Loucy (cell line): ENCODE measurements around the gene NLRC5.

Experiments used
- H2AFZ ChIP-seq: fragments of 200-600 bp; sonication (generic); 2 replicates; pipeline ENCODE4 v1.6.0; 2016; ENCODE audit warnings: antibody characterized with exemption, mild to moderate bottlenecking, low read length, moderate library complexity
- H3F3A ChIP-seq: fragments of 200-600 bp; 2 replicates; pipeline ENCODE4 v1.6.0; 2016; ENCODE audit warnings: antibody characterized with exemption, low read depth, mild to moderate bottlenecking
- H3K27me3 ChIP-seq: fragments of 200-600 bp; sonication (generic); 2 replicates; pipeline ENCODE4 v1.6.1; 2014; ENCODE audit warnings: low read length, mild to moderate bottlenecking; ENCODE audit not compliant: insufficient read depth, poor library complexity, severe bottlenecking
- H3K36me3 ChIP-seq: fragments of 200-600 bp; sonication (generic); 2 replicates; pipeline ENCODE4 v1.6.1; 2016; ENCODE audit warnings: low read length; ENCODE audit not compliant: insufficient read depth
- H3K4me1 ChIP-seq: fragments of 200-600 bp; sonication (generic); 2 replicates; pipeline ENCODE4 v1.5.1; 2014; ENCODE audit warnings: low read length, mild to moderate bottlenecking; ENCODE audit not compliant: insufficient read depth, poor library complexity, severe bottlenecking
- H3K4me2 ChIP-seq: fragments of 200-600 bp; sonication (generic); 2 replicates; pipeline ENCODE4 v1.6.0; 2014; ENCODE audit warnings: antibody characterized with exemption, low read length, low read depth, mild to moderate bottlenecking; ENCODE audit not compliant: poor library complexity, severe bottlenecking
- H3K4me3 ChIP-seq: fragments of 200-600 bp; sonication (generic); 2 replicates; pipeline ENCODE4 v1.5.1; 2014; ENCODE audit warnings: low read length, mild to moderate bottlenecking, mixed read lengths; ENCODE audit not compliant: poor library complexity, severe bottlenecking
- H3K79me2 ChIP-seq: fragments of 200-600 bp; sonication (generic); 2 replicates; pipeline ENCODE4 v1.6.1; 2014; ENCODE audit warnings: low read length; ENCODE audit not compliant: insufficient read depth
- H3K9ac ChIP-seq: fragments of 200-600 bp; sonication (generic); 2 replicates; pipeline ENCODE4 v1.6.0; 2014; ENCODE audit warnings: mild to moderate bottlenecking, low read depth, low read length, moderate library complexity; ENCODE audit not compliant: poor library complexity, severe bottlenecking
- H3K9me2 ChIP-seq: fragments of 200-600 bp; sonication (generic); replicated peaks from 2 replicates; pipeline ENCODE4 v1.6.1; 2016; ENCODE audit warnings: low read depth, low read length, mixed read lengths
- H3K9me3 ChIP-seq: fragments of 200-600 bp; sonication (generic); 2 replicates; pipeline ENCODE4 v1.6.1; 2014; ENCODE audit warnings: mild to moderate bottlenecking, antibody characterized with exemption, low read length, low read depth; ENCODE audit not compliant: insufficient read depth
- H4K20me1 ChIP-seq: fragments of 200-600 bp; sonication (generic); 2 replicates; pipeline ENCODE4 v1.6.0; 2014; ENCODE audit warnings: antibody characterized with exemption, low read length, mild to moderate bottlenecking; ENCODE audit not compliant: insufficient read depth, poor library complexity, severe bottlenecking
- EZH2phosphoT487 ChIP-seq: fragments of 200-600 bp; IDR thresholded peaks from 2 replicates; pipeline ENCODE4 v1.6.1; 2018; ENCODE audit warnings: antibody characterized with exemption, mild to moderate bottlenecking, moderate library complexity, borderline replicate concordance
- TF ChIP-seq, protein P1 (sequence below): fragments of 200-600 bp; sonication (generic); conservative IDR thresholded peaks from 2 replicates; pipeline ENCODE4 v1.5.1; 2014; ENCODE audit warnings: mild to moderate bottlenecking, antibody characterized with exemption, low read length

Gene NLRC5

DNA sequence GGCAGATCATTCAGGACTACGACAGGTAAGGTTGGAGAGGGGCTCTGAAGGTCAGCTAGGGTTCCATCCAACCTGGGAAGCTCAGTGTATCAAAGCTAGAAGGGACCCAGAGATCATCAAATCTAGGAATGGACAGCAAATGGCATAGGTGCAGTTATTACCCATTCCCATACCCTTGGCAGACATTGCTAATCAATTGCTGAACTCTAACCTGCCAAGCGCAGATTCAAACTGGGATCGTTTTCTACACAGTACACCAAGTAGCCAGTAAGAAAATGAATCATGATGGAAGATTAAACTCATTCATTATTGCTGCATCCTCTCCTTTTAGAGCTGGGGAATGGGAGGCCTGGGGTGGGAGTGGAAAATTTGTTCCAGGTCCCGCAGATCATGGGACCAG lies 136.6 kb downstream of the NLRC5 start:
- Histone ChIP-seq H3K9me3 (no peaks in the 10 kb centered on the region), H3K9me2 (no peaks in the 10 kb centered on the region), H3K4me1 (peaks cover 16% of the 10 kb centered on the region), H3K36me3 (peaks cover 18% of the 10 kb centered on the region; the same call in 1 of the 2 replicates), H4K20me1 (no peaks in the 10 kb centered on the region), H2AFZ (no peak overlapping the region), H3K79me2 (no peaks in the 10 kb centered on the region), H3K27me3 (no peaks in the 10 kb centered on the region), H3K9ac (no peak overlapping the region), H3K4me2 (no peak overlapping the region), H3K4me3 (no peak overlapping the region), H3F3A (no peaks in the 10 kb centered on the region)
- no peak for TF ChIP-seq EZH2phosphoT487
- TF ChIP-seq, protein P1, sequence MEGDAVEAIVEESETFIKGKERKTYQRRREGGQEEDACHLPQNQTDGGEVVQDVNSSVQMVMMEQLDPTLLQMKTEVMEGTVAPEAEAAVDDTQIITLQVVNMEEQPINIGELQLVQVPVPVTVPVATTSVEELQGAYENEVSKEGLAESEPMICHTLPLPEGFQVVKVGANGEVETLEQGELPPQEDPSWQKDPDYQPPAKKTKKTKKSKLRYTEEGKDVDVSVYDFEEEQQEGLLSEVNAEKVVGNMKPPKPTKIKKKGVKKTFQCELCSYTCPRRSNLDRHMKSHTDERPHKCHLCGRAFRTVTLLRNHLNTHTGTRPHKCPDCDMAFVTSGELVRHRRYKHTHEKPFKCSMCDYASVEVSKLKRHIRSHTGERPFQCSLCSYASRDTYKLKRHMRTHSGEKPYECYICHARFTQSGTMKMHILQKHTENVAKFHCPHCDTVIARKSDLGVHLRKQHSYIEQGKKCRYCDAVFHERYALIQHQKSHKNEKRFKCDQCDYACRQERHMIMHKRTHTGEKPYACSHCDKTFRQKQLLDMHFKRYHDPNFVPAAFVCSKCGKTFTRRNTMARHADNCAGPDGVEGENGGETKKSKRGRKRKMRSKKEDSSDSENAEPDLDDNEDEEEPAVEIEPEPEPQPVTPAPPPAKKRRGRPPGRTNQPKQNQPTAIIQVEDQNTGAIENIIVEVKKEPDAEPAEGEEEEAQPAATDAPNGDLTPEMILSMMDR: no peak

DNA sequence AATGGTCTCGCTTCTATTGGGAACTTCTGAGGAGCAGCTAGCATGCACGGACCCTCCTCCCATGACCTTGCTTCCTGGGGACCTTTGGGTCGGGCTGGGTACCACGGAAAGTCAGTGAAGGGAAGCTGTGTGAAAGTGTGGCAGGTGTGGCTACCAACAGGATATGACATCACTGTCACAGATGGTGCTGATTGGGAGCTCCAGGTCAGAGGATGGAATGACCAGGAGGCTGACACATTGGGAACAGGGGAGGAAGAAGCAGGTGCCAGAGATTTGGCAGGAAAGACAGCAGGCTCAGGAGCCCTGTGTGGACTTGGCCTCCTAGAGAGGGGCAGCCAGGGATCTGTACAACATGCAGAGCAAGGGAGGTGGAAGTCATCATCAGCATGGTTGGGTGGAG lies 137.1 kb downstream of the NLRC5 start:
- H3K9ac ChIP-seq: no peak overlapping the region
- H3K36me3 ChIP-seq: peaks cover 13% of the 10 kb centered on the region; the same call in 1 of the 2 replicates
- no peaks in the 10 kb centered on the region for H3K9me3 ChIP-seq
- H3K79me2 ChIP-seq: no peaks in the 10 kb centered on the region
- H3K4me2 ChIP-seq: no peak overlapping the region
- TF ChIP-seq, protein P1: no peak
- TF ChIP-seq EZH2phosphoT487: no peak
- no peaks in the 10 kb centered on the region for H4K20me1 ChIP-seq
- H2AFZ ChIP-seq: no peak overlapping the region
- no peaks in the 10 kb centered on the region for H3F3A ChIP-seq
- H3K27me3 ChIP-seq: no peaks in the 10 kb centered on the region
- H3K4me3 ChIP-seq: no peak overlapping the region
- no peaks in the 10 kb centered on the region for H3K9me2 ChIP-seq
- peaks cover 16% of the 10 kb centered on the region for H3K4me1 ChIP-seq

DNA sequence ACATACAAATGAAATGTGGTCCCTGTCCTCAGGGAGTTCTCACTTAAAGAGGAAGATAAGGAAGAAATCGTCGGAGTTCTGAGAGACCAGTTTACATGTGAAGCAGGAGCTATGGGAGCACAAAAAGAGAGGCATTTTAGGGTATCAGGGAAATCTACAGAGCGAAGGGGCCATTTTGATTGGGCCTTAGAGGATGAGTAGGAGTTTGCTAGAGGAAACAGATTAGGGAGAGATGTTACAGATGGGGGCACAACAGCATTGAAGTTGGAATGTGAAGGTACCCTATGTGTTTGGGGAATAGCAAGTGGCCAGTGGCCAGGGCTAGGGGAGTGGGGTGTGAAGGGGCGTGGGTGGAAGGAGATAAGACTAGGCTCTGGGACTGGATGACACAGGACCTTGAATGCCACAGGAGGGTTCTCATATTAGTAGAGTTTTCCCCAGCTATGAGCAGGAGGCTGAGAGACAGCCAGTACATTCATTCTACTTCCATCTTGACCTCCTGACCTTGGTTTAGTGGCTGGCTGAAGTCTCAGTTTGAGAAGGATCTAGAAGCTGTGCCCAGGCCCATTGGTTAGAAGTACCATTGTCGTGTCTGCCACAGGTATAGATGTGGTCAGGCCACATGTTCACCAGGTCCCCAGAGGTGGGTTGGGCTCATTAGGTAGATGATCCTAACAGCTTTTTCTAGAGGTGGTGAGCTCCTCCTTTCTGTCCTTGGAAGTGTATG lies 137.8 kb downstream of the NLRC5 start:
- no peaks in the 10 kb centered on the region for H3F3A ChIP-seq
- H3K9me3 ChIP-seq: no peaks in the 10 kb centered on the region
- H3K4me3 ChIP-seq: no peak overlapping the region
- H3K79me2 ChIP-seq: no peaks in the 10 kb centered on the region
- H3K9me2 ChIP-seq: no peaks in the 10 kb centered on the region
- no peak overlapping the region for H3K4me2 ChIP-seq
- TF ChIP-seq, protein P1: no peak
- no peak for TF ChIP-seq EZH2phosphoT487
- peaks cover 6% of the 10 kb centered on the region; the same call in 1 of the 2 replicates for H3K36me3 ChIP-seq
- no peaks in the 10 kb centered on the region for H3K27me3 ChIP-seq
- peaks cover 22% of the 10 kb centered on the region for H3K4me1 ChIP-seq
- no peak overlapping the region for H2AFZ ChIP-seq
- no peaks in the 10 kb centered on the region for H4K20me1 ChIP-seq
- H3K9ac ChIP-seq: no peak overlapping the region
